NCI-H1694 treated with DMSO at 0.1 percent for 48 hours (cell line): Measurements from ENCODE around the gene LMCD1.

Experiments used
- DNase-seq: peaks from one replicate; lab custom pipeline; 2025; lab: John Stamatoyannopoulos, UW

The LMCD1 gene

DNA sequence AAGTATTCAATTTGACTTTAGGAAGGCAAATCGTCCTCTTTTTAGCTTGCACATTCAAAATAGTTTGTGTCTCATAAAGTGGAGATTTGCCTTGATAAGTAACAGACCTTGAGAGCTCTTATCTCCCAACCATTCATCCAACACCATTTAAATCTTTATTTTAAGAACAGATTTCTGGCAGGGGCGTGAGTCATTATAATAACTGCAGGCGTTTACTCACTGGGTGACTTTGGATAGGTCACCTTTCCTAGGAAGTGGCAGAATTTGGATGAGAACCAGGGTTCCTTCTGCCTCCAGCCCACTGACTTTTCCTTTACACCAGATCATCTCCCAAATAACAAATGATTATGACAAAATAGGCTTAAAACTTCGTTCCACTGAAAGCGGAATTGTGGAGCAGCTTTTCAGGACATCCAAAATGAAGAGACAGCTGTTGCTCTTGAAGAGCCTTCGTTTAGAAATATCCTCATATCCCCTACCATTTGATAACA is 5.0 kb downstream of the LMCD1 start:
- no peak for DNase-seq

DNA sequence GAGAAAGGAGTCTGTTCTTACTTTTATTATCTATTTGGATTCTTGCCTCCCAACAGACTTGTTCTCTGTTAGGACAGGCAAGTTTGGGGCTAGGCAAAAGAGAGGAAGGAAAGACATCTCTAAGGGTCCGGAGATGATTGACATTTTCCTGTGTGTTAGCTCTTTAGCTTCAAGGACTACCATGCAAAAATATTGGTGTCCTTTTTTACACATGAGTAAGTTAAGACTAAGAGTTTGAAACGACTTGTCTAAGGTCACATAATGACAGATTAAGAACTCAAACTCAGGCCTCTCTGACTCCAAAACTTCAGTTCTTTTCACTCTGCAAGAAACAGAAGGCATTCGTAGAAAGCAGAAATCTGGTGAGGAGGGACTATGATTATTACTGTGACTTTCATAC is 5.9 kb downstream of the LMCD1 start:
- no peak for DNase-seq

DNA sequence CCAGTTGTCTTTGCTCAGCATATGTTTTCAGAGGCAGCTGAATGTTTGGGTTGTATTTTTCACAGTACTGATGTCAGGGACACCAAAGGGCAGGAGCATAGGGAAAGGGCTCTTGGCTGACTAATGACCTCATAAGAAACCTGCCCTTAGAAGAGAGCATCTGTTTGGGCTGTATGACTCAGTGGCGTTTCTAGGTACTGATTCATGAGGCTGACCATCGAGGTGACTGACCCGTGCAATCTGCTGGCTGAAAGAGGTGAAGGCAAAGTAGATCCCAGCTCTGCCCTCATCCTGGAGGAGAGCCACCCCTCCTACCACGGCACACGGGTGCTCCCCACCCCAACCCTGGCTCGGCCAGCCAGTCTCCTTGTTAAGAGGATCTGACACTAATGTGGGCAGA is 8.3 kb downstream of the LMCD1 start:
- no peak for DNase-seq

DNA sequence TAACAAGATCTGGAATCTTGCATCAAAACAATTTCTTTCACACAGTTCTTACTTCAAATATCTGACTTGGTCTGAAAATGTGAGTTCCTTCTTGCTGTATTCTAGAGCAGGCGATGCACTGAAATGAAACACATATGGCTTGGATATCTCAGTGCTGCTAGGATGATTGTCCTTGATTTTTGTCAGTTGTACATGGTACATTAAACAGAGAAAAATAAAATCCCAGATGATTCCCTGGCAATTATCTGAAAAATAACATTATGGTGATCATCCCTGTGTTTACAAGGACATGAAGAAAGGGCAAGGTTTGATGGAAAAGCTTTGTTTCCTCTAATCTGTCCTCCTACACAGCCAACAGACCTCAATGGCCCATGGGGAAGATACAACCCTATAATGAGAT is 10.6 kb downstream of the LMCD1 start:
- DNase-seq = no peak

DNA sequence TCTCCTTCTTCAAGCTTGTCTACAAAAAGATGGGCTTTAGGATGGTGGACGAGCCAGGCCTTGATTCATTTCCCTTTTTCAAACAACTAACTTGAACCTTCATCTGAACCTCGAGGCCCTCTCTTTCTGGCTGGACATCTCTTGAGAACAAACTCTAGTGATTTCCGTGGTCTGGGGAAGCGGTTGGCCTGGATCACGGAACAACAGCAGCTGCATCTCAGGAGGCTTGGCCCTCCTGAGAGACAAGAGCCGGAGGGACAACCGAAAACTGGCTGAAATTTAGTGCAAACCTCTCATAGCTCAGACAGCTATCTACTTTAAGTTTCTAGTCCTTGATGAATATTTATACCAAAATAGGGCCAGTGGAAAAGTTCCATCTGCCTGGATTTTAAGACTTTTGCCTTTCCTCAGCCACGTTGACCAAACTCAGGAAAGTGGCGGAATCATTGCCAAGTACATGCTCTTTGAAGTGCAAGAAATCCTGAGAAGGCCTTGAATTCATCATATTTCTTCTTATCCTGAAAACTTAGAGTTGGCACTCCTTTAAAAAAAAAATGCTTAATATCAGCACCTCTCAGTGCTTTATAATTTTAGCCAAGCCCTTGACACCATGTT is 14.5 kb downstream of the LMCD1 start:
- no peak for DNase-seq

DNA sequence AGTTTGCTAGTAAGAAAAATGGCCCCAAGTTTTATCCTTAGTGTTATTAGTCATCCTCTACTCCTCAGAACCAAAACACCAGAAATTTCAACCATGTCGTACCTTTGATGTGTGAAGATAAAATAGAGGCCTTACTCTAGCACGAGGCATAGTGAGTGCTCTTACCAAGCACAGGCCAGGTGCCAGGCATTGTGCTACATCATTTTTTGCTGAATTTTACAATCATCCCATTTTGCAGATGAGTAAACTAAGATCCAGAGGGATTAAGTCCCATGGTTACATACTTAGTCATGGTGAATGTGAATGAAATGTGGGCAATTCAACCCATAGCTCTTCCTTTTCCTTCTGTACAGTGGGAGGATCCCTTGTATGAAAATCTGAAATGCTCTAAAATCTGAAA is 15.2 kb downstream of the LMCD1 start:
- no peak for DNase-seq

DNA sequence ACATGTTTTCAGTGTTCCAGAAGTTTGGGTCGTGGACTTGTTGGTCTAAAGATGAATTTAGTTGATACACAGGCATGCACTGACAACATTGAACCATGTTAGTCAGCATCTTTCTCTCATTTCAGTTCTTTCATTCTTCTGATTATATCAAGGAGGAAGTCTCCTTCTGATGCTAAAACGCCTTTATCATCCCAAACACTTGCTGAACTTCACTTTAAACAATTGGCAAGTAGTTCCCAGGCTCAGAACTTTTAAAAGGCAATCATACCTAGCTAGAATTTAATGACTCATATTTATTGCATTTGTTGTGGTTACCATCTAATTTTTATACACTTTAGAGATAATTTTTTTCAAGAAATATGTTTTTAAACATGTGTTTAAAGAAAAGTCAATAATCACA is 15.9 kb downstream of the LMCD1 start:
- DNase-seq = no peak

DNA sequence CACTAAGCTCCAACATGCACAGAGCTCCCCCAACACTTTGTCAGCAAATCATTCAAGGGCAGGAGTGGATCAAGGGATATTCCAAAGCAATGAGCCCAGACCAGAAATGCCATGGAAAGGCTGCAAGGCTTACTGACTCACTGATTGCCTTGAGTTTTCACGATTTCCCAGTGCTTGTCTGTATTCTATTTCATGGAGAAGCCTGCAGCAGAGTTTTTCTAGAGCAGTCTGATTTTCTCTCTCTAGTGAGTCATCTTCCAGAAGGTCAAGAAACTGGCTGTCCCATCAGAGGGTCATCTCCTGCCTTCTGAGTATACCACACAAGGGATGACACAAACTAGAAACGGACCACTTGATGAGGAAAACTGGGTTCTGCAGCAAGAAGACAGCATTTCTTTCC is 16.5 kb downstream of the LMCD1 start:
- DNase-seq = no peak

DNA sequence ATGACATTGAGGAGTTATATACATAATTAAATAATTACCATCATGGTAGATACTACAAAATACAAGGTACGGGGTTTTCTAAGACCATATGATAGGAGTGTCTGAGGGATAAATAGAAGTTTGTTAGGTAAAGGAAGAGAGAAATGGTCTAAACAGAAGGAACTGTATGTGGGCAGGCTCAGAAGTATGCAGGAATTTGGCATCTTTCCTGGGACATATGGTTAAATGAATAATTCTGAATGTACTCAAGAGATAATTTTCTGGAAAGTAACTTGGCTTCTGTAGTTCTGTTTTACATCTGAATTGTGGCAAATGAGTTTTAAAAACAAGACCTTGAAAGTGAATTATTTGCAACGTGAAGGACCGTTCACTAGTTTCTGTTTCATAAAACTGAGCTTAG is 17.5 kb downstream of the LMCD1 start:
- no peak for DNase-seq

DNA sequence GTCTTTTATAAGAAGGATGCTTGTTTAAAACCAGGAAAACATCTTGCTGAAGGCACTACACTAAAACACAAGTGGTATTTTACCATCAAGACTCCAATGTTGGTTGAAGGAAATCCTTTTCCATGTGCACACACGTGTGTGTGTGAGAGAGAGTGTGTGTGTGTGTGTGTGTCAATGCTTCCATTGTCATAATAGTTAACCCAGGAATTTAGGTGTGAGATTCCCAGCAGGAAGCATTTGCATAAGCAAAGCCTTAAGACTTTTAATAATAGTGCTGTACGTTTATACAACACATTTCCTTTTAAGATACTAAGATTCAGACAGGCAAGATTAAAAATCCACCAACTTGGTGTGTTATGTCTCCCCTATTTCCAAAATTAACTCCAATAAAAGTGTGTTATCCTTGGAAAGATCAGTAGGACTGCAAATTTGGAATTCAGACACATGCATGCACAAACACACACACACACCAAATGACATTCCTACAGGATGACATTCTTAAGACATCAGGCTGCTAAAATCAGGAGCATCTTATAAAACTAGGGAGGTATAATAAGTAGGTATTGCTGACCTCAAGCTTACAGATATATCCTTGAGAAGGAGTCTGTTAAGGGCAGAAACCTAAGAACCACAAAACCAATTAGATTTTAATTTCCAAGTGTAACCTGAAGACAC is 18.3 kb downstream of the LMCD1 start:
- DNase-seq = no peak

DNA sequence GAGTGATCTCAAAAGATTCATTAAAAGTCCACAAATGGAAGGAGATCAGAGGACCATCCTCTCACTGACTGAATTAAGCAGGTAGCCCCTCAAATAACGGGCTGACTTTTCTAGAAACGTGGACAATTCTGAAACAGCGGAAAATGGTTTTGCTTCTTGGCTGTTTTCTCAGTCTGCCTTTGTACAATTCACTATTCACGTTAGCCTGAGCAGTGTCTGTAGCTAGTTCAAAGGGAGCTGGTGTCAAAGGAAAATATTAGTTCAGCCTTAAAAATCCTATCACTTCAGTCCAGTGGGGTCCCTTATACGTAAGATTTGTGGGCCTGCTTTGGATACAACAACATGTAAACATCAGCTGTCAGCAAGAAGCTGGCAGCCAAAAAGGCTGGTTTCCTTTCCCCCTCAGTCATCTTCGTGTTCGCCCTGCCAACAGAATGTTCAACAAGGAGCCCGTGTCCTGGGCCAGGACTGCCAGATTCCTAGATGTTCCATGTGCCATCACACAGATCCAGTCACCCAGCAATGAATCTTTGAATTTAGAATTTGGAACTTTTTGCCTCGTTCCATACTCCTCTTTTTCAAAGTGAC is 19.3 kb downstream of the LMCD1 start:
- no peak for DNase-seq

DNA sequence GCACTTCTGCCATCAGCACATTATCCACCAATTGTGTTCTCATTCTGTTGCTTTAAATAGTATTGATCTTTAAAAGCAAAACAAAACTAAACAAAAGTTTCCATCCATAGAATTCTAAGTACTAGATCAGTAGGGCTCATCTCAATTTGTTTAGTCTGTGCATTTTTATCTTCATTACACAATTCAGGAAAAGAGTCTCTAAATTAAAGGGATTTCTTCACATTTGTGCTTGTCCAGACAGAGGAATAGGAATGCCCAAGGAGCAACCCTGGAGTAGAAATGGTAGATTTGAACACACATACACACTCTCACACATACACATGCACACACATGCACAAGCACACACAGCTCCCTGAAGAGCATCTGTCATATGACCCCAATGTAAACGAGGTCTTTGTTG is 21.4 kb downstream of the LMCD1 start:
- no peak for DNase-seq

DNA sequence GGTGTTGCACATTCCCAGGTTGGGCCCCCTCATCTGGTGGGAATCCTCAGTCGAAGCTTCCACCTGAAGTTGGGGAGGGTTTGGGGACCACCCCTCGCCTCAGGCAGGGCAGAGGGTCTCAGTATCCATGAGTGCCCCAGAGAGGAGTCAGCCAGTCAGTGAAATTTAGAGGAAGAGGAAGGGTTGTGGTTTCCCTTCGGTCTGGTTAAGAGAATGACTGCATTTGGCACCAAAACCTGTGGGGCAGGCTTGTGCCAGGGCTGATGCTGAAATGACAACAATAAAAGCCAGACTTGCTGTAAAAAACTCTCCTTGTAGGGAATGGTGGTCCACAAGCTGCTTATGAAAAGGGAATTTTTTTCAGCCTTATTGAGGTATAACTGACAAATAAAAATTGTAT is 22.6 kb downstream of the LMCD1 start:
- no peak for DNase-seq

DNA sequence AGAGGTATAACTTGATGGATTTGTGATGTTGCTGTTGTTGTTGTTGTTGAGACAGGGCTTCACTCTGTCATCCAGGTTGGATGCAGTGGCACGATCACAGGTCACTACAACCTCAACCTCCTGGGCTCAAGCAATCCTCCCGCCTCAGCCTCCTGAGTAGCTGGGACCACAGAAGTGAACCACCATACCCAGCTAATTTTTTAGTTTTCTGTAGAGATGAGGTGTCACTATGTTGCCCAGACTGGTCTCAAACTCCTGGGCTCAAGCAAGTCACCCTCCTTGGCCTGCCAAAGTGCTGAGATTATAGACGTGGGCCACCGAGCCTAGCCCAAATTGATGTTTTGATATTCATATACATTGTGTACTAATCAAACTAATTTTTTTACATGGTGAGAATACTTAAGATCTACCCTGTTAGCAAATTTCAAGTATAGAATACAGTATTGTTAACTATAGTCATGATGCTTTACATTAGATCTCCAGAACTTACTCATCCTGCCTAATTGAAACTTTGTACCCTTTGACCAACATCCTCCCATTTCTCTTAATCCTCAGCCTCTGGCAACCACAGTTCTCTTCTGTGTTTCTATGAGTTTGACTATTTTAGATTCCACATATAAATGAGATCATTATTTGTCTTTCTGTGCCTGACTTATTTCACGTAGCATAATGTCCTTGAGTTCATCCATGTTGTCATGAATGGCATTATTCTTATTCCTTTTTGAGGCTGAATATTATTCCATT is 23.2 kb downstream of the LMCD1 start:
- DNase-seq = no peak

DNA sequence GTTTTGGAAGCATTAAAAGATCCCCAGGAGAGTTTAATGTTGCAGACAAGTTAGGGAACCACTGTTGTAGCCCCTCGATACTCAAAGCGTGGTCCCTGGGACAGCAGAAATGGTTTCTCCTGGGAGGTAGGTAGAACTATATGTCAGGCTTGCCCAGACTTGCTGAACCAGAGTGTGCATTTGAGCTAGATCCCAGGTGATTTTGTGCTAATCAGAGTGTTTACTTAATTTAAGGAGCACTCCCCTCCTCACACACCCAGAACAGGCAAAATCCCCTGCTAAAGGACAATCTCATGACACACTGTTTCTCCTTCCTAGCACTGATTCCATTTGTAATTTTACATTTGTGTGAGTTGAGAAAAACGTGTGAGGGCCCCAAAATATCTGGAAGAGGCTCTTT is 24.3 kb downstream of the LMCD1 start:
- no peak for DNase-seq

DNA sequence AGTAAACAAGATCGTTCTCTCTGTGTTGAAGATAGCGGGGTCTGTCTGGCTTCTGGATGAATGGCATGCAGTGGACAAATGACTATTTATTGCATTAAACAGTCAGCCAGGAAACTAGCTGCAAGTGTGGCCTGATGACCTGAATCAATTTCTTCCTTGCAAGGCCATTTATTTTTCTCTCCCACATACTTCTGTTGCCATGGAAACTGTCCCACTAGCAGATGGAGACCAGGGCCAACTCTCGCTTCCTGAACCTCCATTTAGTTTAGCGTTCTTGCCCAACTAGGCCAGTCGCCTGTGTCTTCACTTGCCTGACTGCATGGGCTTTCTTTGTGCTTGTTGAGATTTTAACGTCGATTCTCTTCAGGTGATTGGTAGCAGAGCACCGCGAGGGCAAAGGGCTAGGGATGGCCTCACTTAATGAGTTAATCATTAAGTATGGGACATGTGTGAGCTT is 27.6 kb downstream of the LMCD1 start:
- DNase-seq = no peak

DNA sequence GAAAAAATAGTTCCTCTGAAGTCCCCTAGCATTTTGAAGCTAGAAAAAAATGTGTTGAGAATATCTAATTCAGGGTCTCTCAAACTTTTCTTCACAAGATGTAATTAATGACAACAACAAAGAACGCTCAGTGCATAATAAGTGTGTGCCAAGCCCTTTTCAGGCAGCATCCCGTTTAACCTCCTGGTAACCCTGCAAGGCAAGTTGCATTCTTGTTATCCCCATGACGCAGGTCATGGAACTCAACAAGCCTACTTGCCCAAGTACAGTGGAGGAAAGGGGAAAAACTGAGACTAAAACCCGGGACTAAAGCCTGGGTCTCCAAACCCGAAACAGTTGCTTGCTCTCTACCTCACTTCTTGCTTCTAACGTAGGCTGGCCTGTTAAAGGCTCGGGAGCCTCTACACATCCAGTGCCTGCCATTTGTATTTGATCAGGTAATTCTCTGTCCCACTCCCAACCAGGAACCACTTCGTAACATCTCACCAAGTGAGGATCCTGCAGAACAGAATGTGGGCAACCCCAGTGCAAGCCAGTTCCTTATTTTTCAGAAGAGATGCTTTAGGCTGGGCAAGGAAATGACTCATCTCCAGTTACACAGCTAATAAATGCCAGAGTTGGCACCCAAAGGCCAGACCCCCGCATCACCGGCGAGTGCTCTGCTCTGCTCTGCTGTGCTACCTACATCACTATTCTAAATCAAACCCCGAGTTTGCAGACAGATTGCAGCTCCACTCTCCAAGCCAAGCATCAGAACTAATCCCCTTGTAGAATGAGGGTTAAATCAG is 28.3 kb downstream of the LMCD1 start:
- DNase-seq = no peak

DNA sequence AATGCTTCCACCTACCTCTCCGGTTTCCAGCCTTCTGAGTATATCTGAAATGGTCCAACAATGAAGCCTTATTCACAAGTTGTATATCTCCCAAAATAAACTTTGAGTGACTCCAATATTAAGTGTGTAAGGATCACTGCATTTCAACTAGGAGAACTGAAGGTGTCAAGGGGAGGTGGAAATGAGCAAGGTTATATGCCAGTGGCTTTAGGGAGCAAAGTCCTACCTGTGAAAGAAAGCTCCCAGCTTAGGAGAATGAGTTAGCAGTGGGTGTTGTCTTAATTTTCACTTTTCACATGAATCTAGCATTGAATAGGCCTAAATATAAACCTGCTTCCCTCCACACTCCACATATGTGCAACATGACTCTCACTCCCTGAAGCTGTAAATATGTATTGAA is 29.0 kb downstream of the LMCD1 start:
- no peak for DNase-seq

DNA sequence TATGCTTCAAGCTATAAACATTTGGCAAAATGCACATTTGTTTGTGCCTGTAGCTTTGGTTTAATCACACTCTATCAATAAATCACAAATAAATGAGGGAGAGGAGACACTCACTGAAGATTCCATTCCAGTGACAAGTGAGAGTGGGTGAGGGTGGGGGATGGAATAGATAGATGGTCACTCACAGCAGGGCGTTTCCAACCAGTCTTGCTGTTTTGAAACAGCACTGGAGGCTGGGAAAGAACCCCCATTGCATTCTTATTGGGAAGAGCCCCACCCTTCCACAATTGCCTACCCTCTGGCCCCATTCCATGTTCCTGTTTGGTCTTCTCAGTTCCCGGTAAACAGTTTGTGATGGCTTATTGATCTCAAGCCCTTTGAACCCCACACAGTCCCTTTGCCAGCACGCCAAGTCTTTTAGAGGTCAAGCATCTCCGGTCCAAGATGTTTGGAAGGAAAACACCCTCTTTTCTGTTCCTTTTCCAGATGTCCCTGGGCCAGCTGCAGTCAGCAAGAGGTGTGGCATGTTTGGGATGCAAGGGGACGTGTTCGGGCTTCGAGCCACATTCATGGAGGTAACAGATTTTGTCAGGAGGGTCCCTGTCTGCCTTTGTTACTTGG is 30.7 kb downstream of the LMCD1 start:
- DNase-seq = no peak

DNA sequence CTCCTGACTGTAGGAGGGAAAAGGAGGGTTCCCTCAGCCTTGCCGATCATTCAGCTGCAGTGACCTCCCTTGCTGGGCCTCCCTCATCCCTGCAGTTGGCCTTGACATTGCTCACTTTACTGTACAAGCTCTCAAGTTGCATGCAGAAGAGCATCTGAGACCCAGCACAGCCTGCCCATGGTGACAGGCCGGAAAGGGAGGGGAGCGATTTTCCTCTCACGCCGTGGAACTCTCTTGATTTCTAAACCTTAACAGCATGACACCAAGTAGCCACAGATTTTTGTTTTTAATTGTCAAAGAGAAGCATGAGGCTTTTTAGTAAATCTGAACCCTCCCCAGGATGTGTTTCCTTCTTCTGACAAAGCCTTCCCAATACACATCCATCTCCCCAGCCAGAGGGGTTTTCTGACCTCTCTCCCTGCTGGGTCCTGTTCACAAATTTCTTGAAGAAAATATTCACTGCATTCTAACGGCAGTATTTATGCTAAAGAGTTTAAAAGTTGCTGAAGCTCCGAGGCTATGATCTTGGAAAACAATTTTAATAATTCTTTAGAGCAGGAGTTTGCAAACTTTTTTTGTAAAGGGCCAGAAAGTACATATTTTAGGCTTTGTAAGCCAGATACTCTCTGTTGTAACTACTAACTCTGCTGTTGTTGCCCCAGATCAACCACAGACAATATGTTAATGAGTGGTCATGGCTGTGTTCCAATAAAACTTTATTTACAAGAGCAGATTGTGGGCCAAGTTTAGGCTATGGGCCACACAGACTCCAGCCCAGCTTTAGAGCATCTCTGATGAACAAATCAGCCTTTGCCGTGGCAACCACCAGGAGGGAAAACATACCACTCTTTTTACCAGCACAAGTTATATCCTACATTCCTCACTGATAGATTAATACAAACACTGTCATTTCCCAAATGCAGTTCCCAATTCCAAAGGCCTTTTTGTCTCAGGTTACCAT is 34.8 kb downstream of the LMCD1 start:
- no peak for DNase-seq
